Vagina (tissue), 2 donors: Measurements from ENCODE around the gene PCARE. TPM values are rescaled to one million over a fixed set of nuclear protein-coding genes. Genes with fewer than 3 reads are reported as not detected.
"Not testable (repeated sequence)": the region's sequence is repeated elsewhere in the genome, so short reads cannot be mapped to it uniquely, and the experiment has no call there.

ENCODE experiments used
- DNase-seq, 2 donors: peaks; one replicate each; pipeline ENCODE4 v3.0.0-alpha.2; 2017; ENCODE audit errors: extremely low spot score in 2 of 2
- H3K27ac ChIP-seq: fragments of 200-600 bp; sonication (generic); one replicate; pipeline ENCODE4 v1.5.1; 2019
- H3K27me3 ChIP-seq: fragments of 200-600 bp; sonication (generic); one replicate; pipeline ENCODE4 v1.5.1; 2019
- H3K36me3 ChIP-seq, 2 donors: fragments of 200-600 bp; sonication (generic); one replicate each; pipeline ENCODE4 v1.5.1; 2017 to 2019
- H3K4me1 ChIP-seq: fragments of 200-600 bp; sonication (generic); one replicate; pipeline ENCODE4 v1.5.1; 2019
- H3K4me3 ChIP-seq, 2 donors: fragments of 200-600 bp; sonication (generic); 1 replicate in 1 of 2; 2 replicates in 1 of 2; pipeline ENCODE4 v1.5.1; 2016 to 2019
- H3K9me3 ChIP-seq: fragments of 200-600 bp; sonication (generic); one replicate; pipeline ENCODE4 v1.5.1; 2019
- CTCF ChIP-seq, 3 experiments: fragments of 450-650 bp in 2 of 3; fragments of 200-600 bp in 1 of 3; sonication (generic) in 1 of 3; IDR thresholded peaks; one replicate each; pipeline ENCODE4 v1.5.1; 2017 to 2019; ENCODE audit warnings: antibody characterized with exemption in 3 of 3, mild to moderate bottlenecking in 2 of 3, moderate library complexity in 2 of 3
- POLR2A ChIP-seq, 2 donors: fragments of 450-650 bp; IDR thresholded peaks; one replicate each; pipeline ENCODE4 v1.6.1; 2017; ENCODE audit warnings: antibody characterized with exemption in 2 of 2, mild to moderate bottlenecking in 2 of 2, moderate library complexity in 2 of 2
- POLR2AphosphoS5 ChIP-seq, 2 donors: sonication (generic); formaldehyde crosslinking; IDR thresholded peaks; one replicate each; pipeline ENCODE4 v1.9.0; 2017; ENCODE audit warnings: antibody characterized with exemption in 2 of 2, mild to moderate bottlenecking in 2 of 2, low read depth in 1 of 2; ENCODE audit not compliant: insufficient read depth in 1 of 2
- intact Hi-C: fragments of 100-400 bp; cut with DNase I; formaldehyde crosslinking; loops from one replicate; pipeline ENCODE4 v1.15.1; 2023
- total RNA-seq: library from RNA; depleted of rRNA; stranded (reverse); fragments of >200 nt; gene quantifications from one replicate; pipeline ENCODE4 v1.2.3, GENCODE V29; 2016

PCARE gene
- total RNA-seq, 1 donor from 2014 or later: not detected

- no peaks in the 10 kb centered on the region for H3K9me3 ChIP-seq
- intact Hi-C loops: no loop called here
- no peaks in the 10 kb centered on the region for H3K27me3 ChIP-seq
- H3K27ac ChIP-seq: no peak overlapping the region
- H3K4me1 ChIP-seq: no peaks in the 10 kb centered on the region
- TF ChIP-seq POLR2AphosphoS5 (IDR thresholded peaks at IDR 0.05; ENCODE audit: insufficient read depth in 1 of 2, low read depth in 1 of 2) (no peak), POLR2A (IDR thresholded peaks at IDR 0.05) (no peak), CTCF (IDR thresholded peaks at IDR 0.05) (no peak)
- DNase-seq: no peak
- H3K4me3 ChIP-seq: no peak overlapping the region
- H3K36me3 ChIP-seq: no peaks in the 10 kb centered on the region
Measured at GRCh38 chr2:29097569-29097968, 23.2 kb upstream of the PCARE start.

DNA sequence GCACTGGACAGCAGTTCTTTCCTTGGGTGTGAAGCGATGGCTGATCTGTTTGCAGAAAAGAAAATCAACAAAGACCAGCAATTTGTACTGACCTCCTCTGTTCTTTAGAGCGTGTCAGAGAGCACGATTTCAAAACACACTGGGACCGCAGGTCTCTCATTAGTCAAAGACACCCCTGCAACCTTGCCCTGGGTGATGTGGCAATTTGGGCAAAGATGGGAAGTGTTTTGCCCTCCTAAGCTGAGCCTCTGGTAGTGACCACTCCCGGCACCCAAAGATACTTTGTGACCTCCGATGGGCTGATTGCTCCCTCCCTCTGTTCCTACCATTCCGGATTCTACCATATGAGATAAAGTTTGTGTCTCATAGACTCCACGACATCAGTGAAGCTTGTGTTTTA is 22.6 kb upstream of the PCARE start:
- no peak overlapping the region for H3K27ac ChIP-seq
- H3K27me3 ChIP-seq: no peaks in the 10 kb centered on the region
- no peak overlapping the region for H3K4me3 ChIP-seq
- H3K4me1 ChIP-seq: no peaks in the 10 kb centered on the region
- intact Hi-C loops: no loop called here
- no peaks in the 10 kb centered on the region for H3K36me3 ChIP-seq
- no peaks in the 10 kb centered on the region for H3K9me3 ChIP-seq
- TF ChIP-seq POLR2AphosphoS5 (IDR thresholded peaks at IDR 0.05; ENCODE audit: insufficient read depth in 1 of 2, low read depth in 1 of 2) (no peak), CTCF (IDR thresholded peaks at IDR 0.05) (no peak), POLR2A (IDR thresholded peaks at IDR 0.05) (no peak)
- DNase-seq: no peak

DNA sequence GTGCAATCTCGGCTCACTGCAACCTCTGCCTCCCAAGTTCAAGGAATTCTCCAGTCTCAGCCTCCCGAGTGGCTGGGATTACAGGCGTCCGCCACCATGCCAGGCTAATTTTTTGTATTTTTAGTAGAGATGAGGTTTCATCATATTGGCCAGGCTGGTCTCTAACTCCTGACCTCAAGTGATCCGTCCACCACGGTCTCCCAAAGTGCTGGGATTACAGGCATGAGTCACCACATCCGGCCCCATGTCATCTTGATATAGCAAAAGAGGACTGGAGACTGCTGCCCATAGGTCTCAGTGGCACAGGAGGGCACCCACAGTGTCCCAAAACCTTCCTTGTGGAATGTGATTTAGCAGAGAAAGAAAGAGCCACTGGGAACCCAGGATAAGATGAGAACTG is 16.0 kb upstream of the PCARE start:
- H3K9me3 ChIP-seq, DNase-seq, H3K4me3 ChIP-seq, H3K4me1 ChIP-seq, H3K27ac ChIP-seq, H3K27me3 ChIP-seq, H3K36me3 ChIP-seq, intact Hi-C loops: not testable (repeated sequence)

- TF ChIP-seq POLR2AphosphoS5 (IDR thresholded peaks at IDR 0.05; ENCODE audit: insufficient read depth in 1 of 2, low read depth in 1 of 2): no peak
- TF ChIP-seq CTCF (IDR thresholded peaks at IDR 0.05): no peak
- no peak for TF ChIP-seq POLR2A (IDR thresholded peaks at IDR 0.05)
- H3K4me1 ChIP-seq: no peaks in the 10 kb centered on the region
- H3K27me3 ChIP-seq: no peaks in the 10 kb centered on the region
- no peak overlapping the region for H3K27ac ChIP-seq
- H3K4me3 ChIP-seq: no peak overlapping the region
- H3K9me3 ChIP-seq: no peaks in the 10 kb centered on the region
- intact Hi-C loops: loop anchor here (5.0 kb wide), 1 partner anchor 82 kb away; no protein-coding TSS in a partner anchor
- no peak for DNase-seq
- H3K36me3 ChIP-seq: no peaks in the 10 kb centered on the region
Measured at GRCh38 chr2:29084554-29084953, 10.2 kb upstream of the PCARE start.

- Histone ChIP-seq H3K9me3 (no peaks in the 10 kb centered on the region), H3K27me3 (no peaks in the 10 kb centered on the region), H3K36me3 (no peaks in the 10 kb centered on the region), H3K4me1 (no peaks in the 10 kb centered on the region), H3K27ac (no peak overlapping the region), H3K4me3 (no peak overlapping the region)
- DNase-seq: peak in 1 of 2 donors; percentile 16
- TF ChIP-seq POLR2AphosphoS5 (IDR thresholded peaks at IDR 0.05; ENCODE audit: insufficient read depth in 1 of 2, low read depth in 1 of 2): no peak
- no peak for TF ChIP-seq CTCF (IDR thresholded peaks at IDR 0.05)
- TF ChIP-seq POLR2A (IDR thresholded peaks at IDR 0.05): no peak
- intact Hi-C loops: loop anchor here (5.0 kb wide), 1 partner anchor 81 kb away; no protein-coding TSS in a partner anchor
Measured at GRCh38 chr2:29082804-29083495, 8.6 kb upstream of the PCARE start.
